Measurements from ENCODE around the gene STIMATE.

Gene STIMATE

DNA sequence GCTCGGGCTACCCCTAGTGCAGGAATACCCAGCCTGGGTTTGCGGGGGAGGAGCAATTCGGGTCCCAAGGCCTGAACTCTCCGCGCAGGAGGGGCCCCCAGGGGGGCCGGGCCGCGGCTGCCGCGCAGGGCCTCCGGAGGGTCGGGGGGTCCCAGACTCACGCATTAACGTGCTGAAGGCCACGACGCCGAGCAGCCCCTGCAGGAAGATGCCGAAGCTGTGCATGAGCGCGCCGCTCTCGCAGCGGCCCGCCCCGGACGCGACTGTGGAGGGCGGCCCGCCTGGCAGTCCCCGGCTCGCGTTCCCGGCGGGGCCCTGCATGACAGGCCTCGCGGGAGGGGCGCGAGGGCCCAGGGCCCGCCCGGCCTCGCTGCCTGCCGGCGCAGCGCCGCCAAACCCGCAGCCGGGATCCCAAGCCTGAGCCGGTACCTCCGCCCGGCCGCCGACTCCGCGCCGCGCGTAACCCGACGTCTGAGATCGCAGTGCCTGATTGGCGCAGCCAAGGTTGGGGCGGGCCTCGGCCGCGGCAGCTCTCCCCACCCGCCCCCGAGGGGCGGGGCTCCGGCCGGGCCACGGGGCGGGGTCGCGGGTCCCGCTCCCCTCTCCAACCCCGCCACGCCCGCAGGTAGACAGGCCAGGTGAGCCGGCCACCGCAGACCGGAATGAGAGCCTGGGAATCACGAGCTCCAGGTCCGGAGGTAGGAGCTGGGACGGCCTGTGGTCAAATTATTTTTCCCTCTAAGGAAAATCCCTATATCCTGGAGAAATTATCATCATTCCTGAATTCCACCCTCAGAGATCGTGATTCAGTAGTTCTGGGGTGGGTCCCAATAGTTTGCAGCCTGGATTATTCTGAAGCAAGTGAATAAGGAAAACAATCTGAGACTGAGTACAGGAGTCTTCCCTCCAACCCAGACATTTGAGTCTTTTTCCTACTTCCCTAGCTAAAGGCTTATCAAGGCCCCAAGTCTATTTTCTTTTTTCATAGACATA is at the start of gene STIMATE:
STIMATE (minus strand) TSS at position 419 of the 993 bp plus-strand sequence; CDS start at position 321, 98 bp downstream.
- DNase-seq: peak; percentile 37

DNA sequence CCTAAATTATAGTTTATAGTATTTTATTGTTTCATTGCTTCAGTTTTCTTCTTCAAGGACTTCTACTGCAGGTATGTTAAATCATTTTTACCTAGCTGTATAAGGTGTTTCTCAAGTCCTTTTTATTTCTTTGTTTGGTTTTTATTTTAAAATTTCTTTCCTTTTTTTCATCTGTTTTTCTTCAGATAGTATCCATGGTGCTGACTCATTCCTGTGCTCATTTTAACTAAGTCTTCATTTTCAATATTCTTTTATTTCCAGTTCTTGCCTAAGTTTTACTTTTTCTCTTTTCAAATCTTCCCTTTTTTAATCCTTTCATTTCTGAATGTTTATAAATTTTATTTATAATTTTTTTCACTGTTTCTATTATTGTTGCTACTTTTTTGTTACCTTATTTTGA is 42.3 kb upstream of the STIMATE start:
- DNase-seq: no peak

DNA sequence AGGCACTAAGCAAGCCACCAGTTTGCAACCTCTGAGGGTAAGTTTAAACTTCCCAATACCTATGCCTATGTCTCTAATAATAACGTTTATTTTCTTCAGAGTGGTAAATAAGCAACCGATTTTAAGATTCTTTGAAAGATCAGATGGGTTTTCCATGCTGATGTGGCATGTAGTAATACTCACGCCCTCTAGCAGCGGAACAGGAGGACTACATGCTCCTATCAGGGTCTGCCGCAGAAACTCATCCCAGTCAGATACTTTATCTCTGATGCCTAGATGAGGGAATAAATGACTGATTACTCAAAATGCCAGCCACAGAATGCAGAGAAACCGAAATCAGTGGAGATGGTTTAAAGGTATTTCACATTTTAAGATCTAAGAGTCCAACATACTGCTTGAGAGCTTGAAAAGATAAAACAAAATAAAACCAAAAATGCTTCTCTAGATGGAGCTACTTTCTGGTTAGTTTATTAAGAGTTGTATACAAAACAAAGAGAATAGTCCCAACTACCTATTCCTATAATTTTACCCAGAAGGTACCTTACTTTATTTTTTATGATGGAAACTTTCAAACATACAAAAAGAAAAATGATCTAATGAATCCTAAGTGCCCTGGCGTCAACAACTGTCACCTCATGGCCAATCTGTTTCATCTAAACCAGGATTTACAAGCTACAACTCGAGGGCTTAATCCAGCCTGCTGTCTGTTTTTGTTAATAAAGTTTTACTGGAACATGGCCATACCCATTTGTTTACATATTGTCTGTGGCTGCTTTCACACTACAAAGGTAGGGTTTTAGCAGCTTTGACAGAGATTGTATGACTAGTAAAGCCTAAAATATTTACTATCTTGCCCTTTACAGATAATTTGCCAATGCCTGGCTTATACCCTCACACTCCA is 37.5 kb upstream of the STIMATE start:
- no peak for DNase-seq

DNA sequence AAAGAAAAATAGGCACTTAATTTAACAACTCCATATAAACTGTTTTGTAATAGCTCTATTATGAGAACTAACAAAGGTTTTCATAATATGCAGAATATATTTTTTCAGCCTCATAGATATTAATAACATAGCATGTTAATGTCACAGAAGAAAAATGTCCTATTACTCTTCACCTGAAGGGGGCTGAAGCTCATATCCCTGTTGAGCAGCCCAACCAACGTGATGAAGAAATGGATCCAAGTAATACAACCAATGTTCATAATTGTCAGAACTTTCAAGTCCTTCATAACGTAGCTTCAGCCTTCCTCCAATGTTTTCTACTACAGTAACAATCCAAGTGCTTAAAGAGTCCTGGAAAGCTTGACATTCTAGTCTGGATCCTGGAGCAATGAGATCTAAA is 34.5 kb upstream of the STIMATE start:
- no peak for DNase-seq

DNA sequence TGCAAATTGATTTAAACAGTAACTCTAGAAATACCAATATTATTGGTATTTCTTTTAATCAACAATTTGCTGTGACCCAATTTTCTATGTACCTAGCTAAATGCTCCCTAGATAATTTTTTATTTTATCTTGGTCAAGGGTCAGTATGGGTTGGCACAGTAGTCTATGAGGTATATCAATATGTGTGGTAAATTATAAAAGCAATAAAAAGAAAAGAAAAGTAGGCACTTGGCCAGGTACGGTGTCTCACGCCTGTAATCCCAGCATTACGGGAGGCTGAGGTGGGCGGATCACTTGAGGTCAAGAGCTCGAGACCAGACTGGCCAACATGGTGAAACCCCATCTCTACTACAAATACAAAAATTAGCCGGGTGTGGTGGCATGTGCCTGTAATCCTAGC is 34.0 kb upstream of the STIMATE start:
- no peak for DNase-seq

DNA sequence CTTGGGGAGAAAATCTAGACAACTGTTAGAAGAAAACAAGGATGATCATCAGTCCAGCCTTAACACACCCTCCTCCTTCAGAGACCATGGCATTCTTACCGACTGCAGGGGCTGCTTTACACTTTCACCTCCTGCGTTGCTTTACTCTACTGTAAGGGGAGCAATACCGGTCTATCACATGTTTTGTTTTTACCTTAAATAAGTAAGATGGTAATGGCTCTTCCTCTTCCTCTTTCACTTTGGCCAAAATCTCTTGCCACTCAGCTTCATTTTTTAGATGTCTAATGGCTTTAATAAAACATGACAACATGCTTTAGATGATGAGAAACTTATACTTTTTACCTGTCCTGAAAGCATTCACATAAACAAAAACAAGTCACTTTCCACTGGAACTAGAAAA is 33.4 kb upstream of the STIMATE start:
- DNase-seq: no peak

DNA sequence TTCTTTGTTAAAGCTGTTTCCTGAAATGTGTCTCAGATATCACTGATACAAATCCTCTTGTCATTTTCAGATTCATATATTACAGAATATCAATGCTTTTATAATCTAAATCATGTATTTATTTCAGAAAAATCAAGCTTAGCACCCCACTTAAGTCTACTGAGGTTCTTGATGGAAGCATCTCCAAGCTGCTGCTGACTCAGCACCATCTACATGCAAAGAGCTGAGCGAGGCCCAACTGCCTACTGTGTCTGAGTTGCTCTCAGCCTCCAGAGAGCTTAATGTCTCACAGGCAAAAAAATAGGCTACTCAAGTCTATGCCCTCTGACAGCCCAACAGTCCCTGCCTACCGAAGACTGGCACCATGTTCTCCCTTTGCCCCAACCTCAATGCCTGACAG is 29.2 kb upstream of the STIMATE start:
- no peak for DNase-seq

DNA sequence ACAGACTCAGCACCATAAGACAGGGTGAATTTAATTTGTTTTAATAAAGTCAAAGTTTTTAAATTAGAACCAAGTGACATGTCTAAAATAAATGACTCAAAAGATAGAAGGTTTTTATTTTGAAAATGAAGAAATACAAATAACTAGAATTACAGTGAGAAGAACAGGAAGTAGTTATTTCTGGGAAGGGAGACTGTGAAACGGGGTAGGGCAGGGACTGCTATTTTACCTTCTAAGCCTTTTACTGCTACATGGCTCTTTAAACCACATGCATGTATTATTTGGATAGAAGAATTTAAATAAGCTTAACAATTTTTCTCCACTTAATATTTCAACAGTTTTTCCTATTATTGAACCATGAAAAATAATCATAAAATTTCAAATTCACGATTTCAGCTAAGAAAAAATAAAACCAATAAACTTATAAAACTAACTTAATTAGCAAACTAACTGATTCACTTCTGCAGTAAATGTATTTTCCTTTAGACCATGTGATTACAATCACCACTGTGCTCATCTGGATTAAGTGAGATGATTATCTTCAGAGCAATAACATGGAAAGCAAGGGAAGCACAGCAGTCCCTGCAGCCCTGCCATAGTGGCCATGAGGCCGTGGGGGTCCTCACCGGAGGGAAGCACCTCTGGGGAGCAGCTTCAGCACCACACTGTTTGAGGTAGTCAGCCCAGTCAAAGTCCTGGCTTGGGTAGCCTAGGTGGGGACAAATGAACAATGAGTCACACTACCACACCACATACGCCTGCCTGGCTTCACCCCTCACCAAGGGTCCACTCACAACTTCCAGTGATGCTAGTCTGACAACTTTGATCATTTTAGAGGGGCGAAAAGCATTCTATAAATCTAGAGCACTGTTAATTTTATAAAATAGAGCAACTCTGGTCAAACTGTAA is 28.3 kb upstream of the STIMATE start:
- DNase-seq: no peak

DNA sequence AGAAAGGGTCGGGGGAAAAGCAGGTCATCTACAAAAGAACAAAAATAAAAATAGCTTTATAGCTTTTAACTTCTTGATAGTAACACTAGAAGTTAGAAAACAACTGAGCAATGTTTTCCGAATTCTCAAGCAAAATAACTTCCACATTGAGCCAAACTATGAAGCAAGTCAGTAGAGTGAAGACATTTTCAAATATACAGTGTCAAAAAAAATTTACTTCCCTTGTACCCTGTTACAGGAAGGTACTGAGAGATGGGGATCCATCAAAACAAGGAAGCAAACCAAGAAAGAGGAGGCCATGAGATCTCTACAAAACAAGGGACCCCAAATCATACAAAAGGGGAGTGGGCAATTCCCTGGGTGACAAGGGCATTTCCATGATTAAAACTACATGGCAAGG is 26.6 kb upstream of the STIMATE start:
- DNase-seq: no peak

DNA sequence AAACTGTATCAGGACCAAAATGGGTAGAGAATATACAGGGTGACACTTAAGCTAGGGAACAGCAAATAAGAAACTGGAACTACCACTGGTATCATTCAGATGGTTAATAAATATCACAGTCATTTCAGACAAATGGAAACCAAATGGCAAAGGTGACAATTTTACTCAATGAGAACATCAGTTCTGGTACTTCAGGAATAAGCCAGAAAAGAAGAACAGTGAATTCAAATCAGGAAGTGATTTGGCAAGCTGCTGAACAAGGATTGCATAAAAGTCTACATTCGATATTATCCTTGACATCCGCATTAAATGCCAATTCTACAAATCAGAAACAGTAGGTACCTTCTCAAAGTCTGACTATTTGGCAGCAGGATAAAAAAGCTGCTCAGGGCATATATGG is 23.5 kb upstream of the STIMATE start:
- DNase-seq: no peak

DNA sequence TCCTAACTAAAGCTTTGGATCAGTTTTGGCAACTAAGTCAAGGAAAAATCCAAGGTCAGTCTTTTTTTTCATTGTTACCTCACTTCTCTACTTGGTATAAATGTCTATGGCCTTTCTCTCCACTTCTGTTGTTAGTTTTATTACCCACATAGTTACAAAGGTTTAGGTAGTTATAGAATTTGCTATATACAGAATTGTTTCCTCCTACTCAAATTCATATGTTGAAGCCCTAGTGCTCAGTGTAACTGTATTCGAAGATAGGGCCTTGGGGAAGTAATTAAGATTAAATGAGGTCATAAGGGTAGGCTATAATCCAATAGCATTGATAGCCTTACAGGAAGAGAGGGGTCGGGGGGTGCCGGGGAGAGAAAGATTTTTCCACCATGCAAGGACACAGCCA is 19.7 kb upstream of the STIMATE start:
- no peak for DNase-seq

DNA sequence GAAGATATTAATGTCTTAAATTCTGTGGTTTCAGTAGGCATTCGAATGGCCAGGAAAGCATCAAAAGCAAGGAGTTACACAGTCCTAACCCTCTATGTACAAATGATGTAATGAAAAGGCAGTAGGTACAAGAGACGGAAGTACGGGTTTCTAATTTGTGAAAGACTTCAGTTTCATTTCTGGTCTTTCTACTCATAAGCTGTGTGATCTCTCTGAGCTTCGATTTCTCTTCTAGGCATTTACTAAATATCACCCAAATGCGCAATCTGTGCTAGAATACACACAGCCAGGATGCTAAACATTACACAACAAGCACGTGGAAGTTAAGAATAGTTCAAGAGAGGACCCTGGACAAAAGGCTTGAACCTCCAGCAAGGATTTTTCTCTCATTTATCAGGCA is 17.9 kb upstream of the STIMATE start:
- no peak for DNase-seq

DNA sequence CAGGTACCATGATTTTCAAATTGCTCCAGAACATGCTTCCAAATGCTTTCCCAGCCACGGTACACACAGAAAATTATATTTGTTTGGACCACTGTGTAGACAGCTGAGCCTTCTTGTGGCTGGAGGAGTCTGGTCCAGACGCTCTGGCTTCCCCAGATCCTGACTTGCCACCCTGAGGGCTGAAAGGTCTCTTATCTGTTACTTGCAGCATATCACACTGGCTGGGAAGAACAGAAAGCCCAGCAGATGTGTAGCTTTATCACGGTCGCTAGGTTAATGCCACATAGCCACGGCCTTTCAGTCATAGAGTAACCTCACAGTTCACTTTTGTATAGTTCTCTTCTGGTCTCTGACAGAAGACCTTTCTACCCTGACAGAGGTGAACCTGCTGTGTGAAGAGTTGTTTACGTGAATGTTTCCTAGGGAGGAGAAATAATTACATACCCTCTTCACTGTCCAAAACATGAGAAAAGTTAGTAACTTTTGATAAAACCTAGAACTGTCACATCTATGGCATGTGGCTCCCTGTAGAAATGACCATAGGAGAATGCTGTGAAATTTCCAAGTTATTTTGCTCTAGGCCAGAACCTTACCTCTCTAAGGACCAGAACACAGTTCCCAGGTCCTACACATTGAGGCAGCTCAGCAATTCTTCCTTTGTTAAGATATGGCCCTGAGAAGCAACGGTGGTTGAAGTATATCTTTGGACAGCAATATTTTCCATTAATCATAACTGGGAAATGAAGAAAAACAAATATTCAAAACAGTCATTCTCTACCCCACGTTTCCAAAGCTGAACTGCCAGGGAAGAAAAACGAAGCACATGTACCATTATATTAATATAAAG is 15.8 kb upstream of the STIMATE start:
- no peak for DNase-seq

DNA sequence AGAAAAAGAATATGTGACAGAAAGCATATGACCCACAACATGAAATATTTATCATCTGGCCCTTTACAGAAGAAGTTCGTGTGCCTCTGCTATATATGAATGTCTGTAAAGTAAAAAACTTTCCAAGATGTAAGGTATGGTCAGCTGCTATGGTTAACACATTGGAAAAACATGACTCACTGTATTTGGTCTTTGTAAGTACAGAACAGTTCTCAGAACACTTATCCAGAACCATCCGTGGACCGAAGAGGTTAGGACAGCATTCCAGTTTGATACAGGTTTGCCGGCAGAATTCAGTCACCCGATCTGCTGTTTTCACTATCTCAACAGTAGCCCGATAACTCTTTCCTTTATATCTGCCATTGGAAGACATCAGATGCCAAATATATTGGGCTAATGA is 13.5 kb upstream of the STIMATE start:
- DNase-seq: no peak

DNA sequence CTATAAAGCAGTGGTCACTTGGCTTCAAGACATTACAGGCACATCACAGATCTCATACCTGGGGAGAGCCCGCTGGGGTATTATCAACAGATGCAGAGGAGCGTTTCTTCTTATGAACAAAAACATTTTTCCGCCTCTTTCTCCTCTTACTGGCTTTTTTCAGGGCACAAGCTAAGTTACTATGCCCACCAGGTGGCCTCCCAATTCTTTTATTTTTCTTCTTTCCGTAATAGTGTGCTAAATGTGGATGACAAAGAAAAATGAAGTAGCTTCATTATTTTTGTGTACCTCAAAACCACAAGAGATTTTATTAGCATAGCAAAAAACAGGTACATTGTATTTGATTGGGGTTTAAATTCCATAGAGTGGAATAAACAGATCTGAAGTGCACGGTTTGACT is 10.1 kb upstream of the STIMATE start:
- no peak for DNase-seq

DNA sequence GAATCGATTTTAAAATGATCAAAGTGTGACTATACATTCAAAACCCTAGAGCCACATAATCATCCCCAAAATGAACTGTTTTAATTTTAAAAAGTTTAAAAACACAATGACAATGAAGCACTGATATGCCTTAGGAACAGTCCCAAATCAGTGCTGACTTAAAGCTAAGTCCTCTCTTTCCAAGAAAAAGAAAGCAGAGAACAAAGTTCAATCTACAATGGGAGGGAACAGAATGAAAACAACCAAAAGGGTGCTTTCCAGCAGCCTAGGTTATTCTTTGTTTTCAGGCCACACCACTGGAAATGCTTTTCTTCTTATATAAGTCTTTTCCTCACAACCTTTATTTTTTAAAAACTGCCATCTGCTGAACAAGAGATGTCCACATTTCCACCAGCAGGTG is 7.2 kb upstream of the STIMATE start:
- no peak for DNase-seq

DNA sequence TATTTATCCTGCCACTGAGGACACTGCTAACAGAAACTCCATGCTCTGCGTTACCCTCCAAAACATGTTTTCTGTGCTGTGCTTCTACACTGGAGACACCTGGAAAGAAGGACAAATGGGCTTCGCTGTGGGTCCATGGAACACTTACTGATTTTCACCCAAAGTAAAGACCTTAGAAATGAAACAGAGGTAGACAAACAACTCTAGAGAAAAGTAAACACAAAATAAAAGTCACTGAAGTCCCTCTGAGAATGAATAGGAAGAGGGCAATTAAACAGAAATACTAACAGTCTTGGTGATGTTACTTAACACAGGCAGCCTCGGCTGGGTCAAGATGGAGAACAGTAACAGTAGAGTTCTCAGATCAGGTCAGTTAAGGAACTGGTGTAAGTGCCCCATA is 6.7 kb upstream of the STIMATE start:
- DNase-seq: no peak

DNA sequence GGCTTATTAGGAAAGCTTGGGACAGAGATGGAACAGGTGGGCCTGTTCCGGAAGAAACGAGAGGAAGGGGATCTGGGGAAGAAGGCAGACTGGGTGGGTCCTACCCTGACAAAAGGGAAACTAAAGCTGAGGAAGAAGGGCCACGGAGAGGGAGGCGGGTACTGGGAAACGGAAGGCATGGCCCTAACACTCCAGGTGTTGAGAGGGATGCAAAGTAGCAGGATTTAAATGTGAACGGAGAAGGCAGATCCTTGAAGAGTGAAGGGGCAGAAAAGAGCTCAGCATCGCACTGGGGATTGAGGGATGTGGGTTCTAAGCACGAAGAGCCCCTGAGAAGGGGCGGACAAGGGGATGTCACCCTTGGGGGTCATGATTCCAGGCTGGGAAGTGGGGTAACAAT is 735 bp downstream of the STIMATE start:
- no peak for DNase-seq

DNA sequence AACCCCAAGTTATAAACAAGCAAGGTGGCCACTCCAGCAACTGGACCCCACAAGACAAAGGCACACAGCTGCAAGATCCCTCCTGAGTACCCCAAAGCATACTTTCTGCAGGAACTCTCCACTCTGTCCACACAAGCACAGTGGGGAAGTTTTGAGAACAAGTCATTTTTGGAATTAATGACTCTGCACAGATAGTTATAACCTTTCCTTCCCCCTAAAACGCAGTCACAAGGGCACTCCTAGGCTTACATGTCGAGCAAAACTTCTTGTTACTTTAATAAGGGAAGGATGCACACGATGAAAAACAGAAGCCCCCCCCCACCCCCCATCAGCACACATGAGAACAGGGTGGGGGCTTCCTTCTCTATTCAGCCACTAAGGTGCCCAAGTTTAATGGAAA is 1.2 kb downstream of the STIMATE start:
- DNase-seq: no peak

DNA sequence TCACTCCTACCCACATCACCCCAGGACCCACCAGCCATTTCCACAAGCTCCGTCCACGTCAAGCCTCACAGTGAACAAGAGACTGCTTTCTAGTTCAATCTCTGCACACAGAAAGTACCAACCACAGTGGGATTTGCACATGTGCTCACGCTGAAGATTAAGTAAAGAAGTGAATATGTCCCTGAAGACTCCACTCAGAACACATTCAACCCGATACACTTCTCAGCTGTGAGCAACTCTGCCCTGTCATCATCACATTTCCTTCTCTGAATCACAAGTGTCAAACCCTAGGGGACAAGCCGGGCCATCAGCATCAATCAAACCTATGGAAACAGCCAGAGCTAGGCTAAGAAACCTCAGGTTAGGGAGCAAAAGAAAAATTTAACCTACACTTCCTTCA is 1.9 kb downstream of the STIMATE start:
- no peak for DNase-seq

DNA sequence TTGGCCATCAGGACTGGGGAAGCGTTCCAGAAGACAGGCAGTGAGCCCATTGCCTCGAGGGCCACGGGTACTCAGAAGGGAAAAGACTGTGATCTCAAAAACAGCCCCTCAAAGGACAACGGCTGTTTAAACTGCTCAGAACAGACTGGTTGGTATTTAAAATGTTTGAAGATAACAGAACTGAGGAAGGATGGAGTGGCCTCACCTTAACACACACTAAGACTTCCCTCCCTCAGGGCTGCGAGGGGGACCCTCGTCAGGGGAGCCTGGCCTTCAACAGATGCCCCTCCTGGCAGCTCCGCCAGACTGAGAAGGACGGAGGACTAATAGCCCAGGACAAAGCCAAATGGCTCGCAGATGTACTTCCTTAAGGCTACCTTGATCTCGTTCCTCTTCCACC is 2.6 kb downstream of the STIMATE start:
- DNase-seq: no peak

DNA sequence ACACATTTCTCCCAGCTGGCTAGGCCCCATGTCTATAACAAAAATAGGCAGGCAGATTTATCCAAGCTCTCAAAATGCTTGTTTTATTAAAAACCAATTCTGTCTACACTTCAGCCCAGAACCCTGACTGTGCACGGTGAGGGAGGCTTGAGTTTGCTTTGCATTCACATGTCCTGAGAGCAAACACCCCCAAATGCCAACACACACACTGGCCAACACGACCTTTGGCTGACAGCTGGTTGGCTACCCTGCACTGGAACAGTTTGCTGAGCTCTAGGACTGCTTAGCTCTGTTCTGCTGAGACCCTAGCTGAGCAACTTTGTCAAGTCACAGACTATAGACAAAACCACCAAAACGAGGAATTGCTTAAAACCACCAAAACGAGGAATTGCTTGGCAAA is 3.6 kb downstream of the STIMATE start:
- DNase-seq: no peak

Data from NCI-H1436 (cell line).